ENCODE data around the gene PCNX2. TPM values are rescaled to one million over a fixed set of nuclear protein-coding genes. Genes with fewer than 3 reads are reported as not detected.

Gene PCNX2
- total and polyA plus RNA-seq, 2 experiments from 2014 or later, result 42.9 to 88.3 TPM

DNA sequence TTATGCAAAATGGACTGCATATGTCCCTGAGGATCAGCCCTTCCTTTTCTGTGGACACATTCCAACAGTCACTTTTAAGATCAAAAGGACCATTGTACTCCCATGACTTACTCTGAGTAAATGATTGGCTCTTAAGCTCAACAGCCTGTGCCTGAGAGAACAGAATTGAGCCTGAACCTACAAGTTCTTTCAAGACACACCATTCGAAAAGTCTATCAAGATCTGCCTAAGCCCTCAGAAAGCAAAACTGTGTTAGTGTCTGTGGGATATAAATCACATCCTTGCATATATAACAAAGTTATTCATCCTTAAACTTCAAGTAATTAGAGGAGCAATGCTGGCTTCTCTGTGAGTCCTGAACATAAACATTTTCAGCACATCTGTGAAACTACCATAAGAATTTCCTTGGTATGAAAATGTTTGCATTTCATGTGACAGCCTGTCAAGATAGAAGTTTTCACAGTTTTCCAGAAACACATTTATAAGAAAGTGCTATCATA is 41.6 kb downstream of the PCNX2 start:
- H3K4me1 ChIP-seq (ENCODE audit: insufficient read depth), result no peaks in the 10 kb centered on the region; the same call in 1 of the 2 replicates
- H3F3A ChIP-seq (replicated peaks; ENCODE audit: low read depth), result no peaks in the 10 kb centered on the region
- no peak for TF ChIP-seq EZH2 (IDR thresholded peaks at IDR 0.05; ENCODE audit: low read depth, unreplicated experiment)
- no peak for TF ChIP-seq JUNB (IDR thresholded peaks at IDR 0.05; ENCODE audit: unreplicated experiment)
- TF ChIP-seq, protein P1, sequence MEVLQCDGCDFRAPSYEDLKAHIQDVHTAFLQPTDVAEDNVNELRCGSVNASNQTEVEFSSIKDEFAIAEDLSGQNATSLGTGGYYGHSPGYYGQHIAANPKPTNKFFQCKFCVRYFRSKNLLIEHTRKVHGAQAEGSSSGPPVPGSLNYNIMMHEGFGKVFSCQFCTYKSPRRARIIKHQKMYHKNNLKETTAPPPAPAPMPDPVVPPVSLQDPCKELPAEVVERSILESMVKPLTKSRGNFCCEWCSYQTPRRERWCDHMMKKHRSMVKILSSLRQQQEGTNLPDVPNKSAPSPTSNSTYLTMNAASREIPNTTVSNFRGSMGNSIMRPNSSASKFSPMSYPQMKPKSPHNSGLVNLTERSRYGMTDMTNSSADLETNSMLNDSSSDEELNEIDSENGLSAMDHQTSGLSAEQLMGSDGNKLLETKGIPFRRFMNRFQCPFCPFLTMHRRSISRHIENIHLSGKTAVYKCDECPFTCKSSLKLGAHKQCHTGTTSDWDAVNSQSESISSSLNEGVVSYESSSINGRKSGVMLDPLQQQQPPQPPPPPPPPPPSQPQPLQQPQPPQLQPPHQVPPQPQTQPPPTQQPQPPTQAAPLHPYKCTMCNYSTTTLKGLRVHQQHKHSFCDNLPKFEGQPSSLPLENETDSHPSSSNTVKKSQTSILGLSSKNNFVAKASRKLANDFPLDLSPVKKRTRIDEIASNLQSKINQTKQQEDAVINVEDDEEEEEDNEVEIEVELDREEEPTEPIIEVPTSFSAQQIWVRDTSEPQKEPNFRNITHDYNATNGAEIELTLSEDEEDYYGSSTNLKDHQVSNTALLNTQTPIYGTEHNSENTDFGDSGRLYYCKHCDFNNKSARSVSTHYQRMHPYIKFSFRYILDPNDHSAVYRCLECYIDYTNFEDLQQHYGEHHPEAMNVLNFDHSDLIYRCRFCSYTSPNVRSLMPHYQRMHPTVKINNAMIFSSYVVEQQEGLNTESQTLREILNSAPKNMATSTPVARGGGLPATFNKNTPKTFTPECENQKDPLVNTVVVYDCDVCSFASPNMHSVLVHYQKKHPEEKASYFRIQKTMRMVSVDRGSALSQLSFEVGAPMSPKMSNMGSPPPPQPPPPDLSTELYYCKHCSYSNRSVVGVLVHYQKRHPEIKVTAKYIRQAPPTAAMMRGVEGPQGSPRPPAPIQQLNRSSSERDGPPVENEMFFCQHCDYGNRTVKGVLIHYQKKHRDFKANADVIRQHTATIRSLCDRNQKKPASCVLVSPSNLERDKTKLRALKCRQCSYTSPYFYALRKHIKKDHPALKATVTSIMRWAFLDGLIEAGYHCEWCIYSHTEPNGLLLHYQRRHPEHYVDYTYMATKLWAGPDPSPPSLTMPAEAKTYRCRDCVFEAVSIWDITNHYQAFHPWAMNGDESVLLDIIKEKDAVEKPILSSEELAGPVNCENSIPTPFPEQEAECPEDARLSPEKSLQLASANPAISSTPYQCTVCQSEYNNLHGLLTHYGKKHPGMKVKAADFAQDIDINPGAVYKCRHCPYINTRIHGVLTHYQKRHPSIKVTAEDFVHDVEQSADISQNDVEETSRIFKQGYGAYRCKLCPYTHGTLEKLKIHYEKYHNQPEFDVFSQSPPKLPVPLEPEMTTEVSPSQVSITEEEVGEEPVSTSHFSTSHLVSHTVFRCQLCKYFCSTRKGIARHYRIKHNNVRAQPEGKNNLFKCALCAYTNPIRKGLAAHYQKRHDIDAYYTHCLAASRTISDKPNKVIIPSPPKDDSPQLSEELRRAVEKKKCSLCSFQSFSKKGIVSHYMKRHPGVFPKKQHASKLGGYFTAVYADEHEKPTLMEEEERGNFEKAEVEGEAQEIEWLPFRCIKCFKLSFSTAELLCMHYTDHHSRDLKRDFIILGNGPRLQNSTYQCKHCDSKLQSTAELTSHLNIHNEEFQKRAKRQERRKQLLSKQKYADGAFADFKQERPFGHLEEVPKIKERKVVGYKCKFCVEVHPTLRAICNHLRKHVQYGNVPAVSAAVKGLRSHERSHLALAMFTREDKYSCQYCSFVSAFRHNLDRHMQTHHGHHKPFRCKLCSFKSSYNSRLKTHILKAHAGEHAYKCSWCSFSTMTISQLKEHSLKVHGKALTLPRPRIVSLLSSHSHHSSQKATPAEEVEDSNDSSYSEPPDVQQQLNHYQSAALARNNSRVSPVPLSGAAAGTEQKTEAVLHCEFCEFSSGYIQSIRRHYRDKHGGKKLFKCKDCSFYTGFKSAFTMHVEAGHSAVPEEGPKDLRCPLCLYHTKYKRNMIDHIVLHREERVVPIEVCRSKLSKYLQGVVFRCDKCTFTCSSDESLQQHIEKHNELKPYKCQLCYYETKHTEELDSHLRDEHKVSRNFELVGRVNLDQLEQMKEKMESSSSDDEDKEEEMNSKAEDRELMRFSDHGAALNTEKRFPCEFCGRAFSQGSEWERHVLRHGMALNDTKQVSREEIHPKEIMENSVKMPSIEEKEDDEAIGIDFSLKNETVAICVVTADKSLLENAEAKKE (CRISPR knock-in tag; IDR thresholded peaks at IDR 0.05), result no peak
- TF ChIP-seq, protein P2, sequence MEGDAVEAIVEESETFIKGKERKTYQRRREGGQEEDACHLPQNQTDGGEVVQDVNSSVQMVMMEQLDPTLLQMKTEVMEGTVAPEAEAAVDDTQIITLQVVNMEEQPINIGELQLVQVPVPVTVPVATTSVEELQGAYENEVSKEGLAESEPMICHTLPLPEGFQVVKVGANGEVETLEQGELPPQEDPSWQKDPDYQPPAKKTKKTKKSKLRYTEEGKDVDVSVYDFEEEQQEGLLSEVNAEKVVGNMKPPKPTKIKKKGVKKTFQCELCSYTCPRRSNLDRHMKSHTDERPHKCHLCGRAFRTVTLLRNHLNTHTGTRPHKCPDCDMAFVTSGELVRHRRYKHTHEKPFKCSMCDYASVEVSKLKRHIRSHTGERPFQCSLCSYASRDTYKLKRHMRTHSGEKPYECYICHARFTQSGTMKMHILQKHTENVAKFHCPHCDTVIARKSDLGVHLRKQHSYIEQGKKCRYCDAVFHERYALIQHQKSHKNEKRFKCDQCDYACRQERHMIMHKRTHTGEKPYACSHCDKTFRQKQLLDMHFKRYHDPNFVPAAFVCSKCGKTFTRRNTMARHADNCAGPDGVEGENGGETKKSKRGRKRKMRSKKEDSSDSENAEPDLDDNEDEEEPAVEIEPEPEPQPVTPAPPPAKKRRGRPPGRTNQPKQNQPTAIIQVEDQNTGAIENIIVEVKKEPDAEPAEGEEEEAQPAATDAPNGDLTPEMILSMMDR (conservative IDR thresholded peaks at IDR 0.05; ENCODE audit: low read depth in 2 of 2), result no peak
- TF ChIP-seq ZNF114 (CRISPR knock-in tag; IDR thresholded peaks at IDR 0.05), result no peak
- TF ChIP-seq, protein P3, sequence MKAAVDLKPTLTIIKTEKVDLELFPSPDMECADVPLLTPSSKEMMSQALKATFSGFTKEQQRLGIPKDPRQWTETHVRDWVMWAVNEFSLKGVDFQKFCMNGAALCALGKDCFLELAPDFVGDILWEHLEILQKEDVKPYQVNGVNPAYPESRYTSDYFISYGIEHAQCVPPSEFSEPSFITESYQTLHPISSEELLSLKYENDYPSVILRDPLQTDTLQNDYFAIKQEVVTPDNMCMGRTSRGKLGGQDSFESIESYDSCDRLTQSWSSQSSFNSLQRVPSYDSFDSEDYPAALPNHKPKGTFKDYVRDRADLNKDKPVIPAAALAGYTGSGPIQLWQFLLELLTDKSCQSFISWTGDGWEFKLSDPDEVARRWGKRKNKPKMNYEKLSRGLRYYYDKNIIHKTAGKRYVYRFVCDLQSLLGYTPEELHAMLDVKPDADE (IDR thresholded peaks at IDR 0.05), result no peak
- no peak for TF ChIP-seq CREB1 (CRISPR knock-in tag; IDR thresholded peaks at IDR 0.05; ENCODE audit: low read depth)
- TF ChIP-seq EZH2phosphoT487 (IDR thresholded peaks at IDR 0.05; ENCODE audit: unreplicated experiment), result no peak
- no peak for TF ChIP-seq NANOG (IDR thresholded peaks at IDR 0.05; ENCODE audit: borderline replicate concordance)
- TF ChIP-seq, protein P4, sequence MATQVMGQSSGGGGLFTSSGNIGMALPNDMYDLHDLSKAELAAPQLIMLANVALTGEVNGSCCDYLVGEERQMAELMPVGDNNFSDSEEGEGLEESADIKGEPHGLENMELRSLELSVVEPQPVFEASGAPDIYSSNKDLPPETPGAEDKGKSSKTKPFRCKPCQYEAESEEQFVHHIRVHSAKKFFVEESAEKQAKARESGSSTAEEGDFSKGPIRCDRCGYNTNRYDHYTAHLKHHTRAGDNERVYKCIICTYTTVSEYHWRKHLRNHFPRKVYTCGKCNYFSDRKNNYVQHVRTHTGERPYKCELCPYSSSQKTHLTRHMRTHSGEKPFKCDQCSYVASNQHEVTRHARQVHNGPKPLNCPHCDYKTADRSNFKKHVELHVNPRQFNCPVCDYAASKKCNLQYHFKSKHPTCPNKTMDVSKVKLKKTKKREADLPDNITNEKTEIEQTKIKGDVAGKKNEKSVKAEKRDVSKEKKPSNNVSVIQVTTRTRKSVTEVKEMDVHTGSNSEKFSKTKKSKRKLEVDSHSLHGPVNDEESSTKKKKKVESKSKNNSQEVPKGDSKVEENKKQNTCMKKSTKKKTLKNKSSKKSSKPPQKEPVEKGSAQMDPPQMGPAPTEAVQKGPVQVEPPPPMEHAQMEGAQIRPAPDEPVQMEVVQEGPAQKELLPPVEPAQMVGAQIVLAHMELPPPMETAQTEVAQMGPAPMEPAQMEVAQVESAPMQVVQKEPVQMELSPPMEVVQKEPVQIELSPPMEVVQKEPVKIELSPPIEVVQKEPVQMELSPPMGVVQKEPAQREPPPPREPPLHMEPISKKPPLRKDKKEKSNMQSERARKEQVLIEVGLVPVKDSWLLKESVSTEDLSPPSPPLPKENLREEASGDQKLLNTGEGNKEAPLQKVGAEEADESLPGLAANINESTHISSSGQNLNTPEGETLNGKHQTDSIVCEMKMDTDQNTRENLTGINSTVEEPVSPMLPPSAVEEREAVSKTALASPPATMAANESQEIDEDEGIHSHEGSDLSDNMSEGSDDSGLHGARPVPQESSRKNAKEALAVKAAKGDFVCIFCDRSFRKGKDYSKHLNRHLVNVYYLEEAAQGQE (IDR thresholded peaks at IDR 0.05; ENCODE audit: unreplicated experiment), result no peak
- no peak for DNase-seq (ENCODE audit: low spot score)
- H2AFZ ChIP-seq, result no peak overlapping the region
- peaks cover 59% of the 10 kb centered on the region for H3K79me2 ChIP-seq (replicated peaks; ENCODE audit: insufficient read depth)
- no peak overlapping the region for H3K4me3 ChIP-seq
- peaks cover 63% of the 10 kb centered on the region for H3K36me3 Mint-ChIP-seq (ENCODE audit: low read depth)
- H3K36me3 ChIP-seq (ENCODE audit: insufficient read depth), result peaks cover 27% of the 10 kb centered on the region
- H3K9me2 ChIP-seq (ENCODE audit: insufficient read depth), result no peaks in the 10 kb centered on the region
- no peaks in the 10 kb centered on the region for H3K9me3 Mint-ChIP-seq
- H3K27ac ChIP-seq (ENCODE audit: low read depth), result no peak overlapping the region
- H3K4me3 Mint-ChIP-seq, result no peak overlapping the region
- peaks cover 17% of the 10 kb centered on the region for H4K20me1 ChIP-seq (replicated peaks; ENCODE audit: insufficient read depth)
- ATAC-seq, result no peak
- no peaks in the 10 kb centered on the region for H3K27me3 ChIP-seq (ENCODE audit: insufficient read depth)
- peaks cover 28% of the 10 kb centered on the region for H3K4me1 Mint-ChIP-seq
- no peak overlapping the region for H3K4me2 ChIP-seq
- H3K27ac Mint-ChIP-seq, result no peak overlapping the region
- peaks cover 2% of the 10 kb centered on the region for H3K27me3 Mint-ChIP-seq (ENCODE audit: insufficient read depth, low read depth, poor library complexity)
